Activated CD8-positive, alpha-beta memory T cell treated with anti-CD3 and anti-CD28 coated beads for 36 hours (primary cell): Measurements from ENCODE around the gene NUTM1. TPM values are rescaled to one million over a fixed set of nuclear protein-coding genes. Genes with fewer than 3 reads are reported as not detected.

ENCODE experiments used
- CTCF ChIA-PET: fragments of 350-600 bp; sonication (Branson Sonifier 250); formaldehyde crosslinking; loops from one replicate; lab custom pipeline; 2021; ENCODE audit warnings: antibody characterized with exemption; lab: Charles Lee
- POLR2A ChIA-PET: fragments of 350-600 bp; sonication (Branson Sonifier 250); formaldehyde crosslinking; loops from one replicate; lab custom pipeline; 2021; ENCODE audit warnings: antibody characterized with exemption; lab: Charles Lee
- total RNA-seq, 2 experiments: library from RNA; stranded (reverse); gene quantifications; one replicate each; pipeline ENCODE4 v1.2.3, GENCODE V29; 2021

The NUTM1 gene
- total RNA-seq, result not detected

GRCh38 chr15:34342737-34343575 is at the start of gene NUTM1, which contains the start of gene NOP10:
Gene NUTM1, plus strand, starts transcription at chr15:34343315. Its CDS starts 382 bp downstream, at chr15:34343697.
Gene NOP10, minus strand, starts transcription at chr15:34343136. Its CDS starts 63 bp downstream, at chr15:34343073.
- ChIA-PET POLR2A (interaction anchor here (0.6 to 1.5 kb wide), 3 partner anchors 9 to 503 kb away, joined by 4 read pairs; no protein-coding TSS in a partner anchor), CTCF (interaction anchor here (1.0 to 2.4 kb wide), 5 partner anchors 9 to 133 kb away, joined by 3 to 23 read pairs (median 3); partner anchors contain the start of genes KATNBL1 and LPCAT4)

DNA sequence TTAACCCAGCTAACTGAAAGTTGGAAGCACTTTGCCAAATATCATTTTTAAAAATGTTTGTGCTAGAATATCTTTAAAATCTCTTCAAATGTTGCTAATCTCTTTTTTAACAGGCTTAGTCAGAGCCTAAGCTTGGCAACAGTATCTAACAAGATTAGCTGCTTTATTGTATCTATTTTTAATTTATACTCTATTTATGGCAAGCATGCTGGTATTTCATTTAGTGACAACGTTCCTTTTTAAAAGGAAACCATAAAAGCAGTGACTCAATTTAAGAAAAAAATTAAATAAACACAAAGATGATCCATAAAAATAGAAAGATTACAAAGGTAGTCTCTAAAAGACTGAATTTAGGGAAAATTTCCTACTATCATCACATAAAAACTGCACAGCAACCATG is 46.1 kb upstream of the NUTM1 start:
- POLR2A ChIA-PET, result no interaction called here
- CTCF ChIA-PET, result no interaction called here

DNA sequence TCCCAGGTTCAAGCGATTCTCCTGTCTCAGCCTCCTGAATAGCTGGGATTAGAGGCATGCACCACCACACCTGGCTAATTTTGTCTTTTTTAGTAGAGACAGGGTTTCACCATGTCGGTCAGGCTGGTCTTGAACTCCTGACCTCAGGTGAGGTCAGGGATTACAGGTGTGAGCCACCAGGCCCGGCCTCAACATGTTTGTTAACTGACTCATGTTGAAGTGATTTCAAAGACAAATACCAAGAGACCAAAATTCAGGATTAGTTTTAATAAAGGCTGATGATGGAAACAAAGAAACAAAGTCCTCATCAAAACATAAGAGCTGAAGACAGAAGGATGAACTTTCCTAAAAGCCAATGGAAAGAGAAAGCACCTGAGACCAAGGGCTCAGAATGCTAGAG is 42.1 kb upstream of the NUTM1 start:
- POLR2A ChIA-PET, result no interaction called here
- CTCF ChIA-PET, result no interaction called here

DNA sequence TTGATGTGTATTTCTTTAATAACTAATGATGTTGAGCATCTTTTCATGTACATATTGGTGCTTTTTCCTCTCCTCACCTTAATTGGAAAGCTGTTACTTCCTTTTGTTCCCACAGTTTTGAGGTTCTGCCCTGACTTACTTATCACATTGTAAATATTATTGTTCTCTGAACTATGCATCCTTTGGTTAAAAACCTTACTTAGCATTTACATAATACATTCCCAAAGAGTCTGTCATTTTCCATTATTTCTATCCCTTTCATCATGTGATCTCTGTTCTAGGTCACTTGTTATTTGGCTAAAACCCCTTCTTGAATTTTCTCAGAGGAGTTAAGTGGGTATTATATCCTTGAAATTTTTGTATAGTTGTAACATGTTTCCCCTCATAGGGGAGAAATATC is 38.5 kb upstream of the NUTM1 start:
- ChIA-PET POLR2A (no interaction called here), CTCF (no interaction called here)

DNA sequence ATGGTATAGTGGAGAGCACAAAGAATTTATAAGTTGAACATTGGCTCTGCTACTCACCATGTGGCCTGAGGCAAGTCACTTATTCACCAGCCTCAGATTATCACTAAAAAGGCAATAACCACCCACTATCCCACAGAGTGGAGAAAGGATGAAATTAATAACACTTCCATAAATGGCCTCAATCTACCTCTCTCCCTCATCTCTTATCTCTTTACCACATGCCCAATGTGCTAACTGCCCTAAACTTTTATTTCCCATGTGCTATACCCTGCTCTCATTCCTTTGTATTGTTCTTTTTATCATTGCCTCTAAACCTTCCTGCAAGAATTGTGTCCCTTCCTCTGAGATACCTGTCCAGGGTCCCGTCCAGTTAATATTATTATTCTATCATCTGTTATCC is 31.6 kb upstream of the NUTM1 start:
- ChIA-PET CTCF (no interaction called here), POLR2A (no interaction called here)

- ChIA-PET POLR2A (no interaction called here), CTCF (no interaction called here)
Measured at GRCh38 chr15:34314491-34315490, 28.3 kb upstream of the NUTM1 start.

DNA sequence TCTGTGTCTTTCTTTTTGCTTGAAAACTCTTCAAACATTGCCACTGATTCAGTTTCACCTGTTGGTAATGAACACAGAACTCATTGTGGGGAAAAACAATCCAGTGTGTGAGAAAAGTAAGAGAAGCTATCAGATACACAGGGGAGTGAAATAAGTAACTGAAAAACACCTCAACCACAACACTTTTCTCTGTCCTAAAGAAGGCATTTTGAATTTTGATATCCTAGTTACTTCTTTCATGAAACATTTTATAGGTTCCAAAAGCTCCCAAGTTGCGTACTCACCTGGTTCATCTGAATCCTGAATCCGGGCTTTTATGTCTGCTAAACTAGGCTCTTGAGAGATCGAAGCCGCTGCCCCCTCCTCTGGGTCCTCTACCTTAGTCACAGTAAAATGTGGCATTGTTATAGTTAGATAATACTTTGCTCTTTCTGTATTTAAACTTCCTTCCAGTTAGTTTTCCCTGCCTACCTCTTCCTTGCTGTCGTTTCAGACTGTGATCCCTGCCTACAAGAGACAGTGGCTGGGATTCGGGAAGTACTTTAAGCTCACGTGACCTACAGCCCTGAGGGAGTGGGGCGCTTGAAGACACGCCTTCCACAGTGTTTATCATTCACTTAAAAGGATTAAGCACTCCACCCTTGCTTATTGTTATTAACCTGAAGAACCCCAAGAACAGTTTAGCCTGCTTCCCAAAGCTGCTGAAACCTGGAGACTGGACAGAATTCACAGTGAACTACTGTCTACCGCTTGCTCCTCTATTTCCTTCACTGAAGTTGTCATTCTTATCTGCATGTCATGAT is 24.6 kb upstream of the NUTM1 start:
- POLR2A ChIA-PET, result interaction anchor here (1.0 to 1.8 kb wide), 2 partner anchors 11 to 15 kb away, joined by 3 to 4 read pairs; no protein-coding TSS in a partner anchor
- CTCF ChIA-PET, result interaction anchor here (0.6 to 1.8 kb wide), 3 partner anchors 11 to 26 kb away, joined by 4 to 5 read pairs (median 4); no protein-coding TSS in a partner anchor

DNA sequence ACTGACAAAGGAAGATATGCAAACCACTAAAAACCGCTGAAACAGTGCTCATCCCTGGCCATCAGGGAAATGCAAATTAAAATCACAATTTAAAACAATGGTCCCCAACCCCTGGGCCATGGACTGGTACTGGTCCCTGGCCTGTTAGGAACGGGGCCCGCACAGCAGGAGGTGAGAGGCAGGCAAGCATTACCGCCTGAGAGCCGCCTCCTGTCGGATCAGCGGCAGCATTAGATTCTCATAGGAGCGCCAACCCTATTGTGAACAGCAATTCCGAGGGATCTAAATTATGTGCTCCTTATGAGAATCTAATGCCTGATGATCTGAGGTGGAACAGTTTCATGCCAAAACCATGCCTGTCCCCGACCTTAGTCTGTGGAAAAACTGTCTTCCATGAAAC is 19.9 kb upstream of the NUTM1 start:
- ChIA-PET POLR2A (no interaction called here), CTCF (no interaction called here)

GRCh38 chr15:34324933-34325332 is 18.2 kb upstream of the NUTM1 start:
- ChIA-PET CTCF (interaction anchor here (1.2 kb wide), 1 partner anchor 84 kb away, joined by 5 read pairs; no protein-coding TSS in a partner anchor), POLR2A (no interaction called here)

DNA sequence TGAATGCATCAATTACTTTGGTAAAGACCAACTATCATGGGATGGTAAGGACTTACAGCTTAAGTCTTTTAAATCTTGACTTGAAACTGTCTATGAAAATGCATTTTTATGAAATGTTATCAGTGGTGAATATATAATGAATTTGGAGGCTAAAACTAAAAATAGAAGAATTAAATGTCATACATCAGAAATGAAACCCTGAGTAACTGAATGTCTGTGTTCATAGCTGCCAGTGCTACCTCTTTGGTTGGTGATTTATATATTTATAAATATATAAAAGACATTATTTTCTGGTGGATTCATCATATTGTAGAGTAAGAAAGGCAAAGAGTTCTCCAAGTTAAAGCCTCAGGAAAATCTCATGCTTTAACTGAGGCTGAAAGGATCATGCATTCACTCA is 17.7 kb upstream of the NUTM1 start:
- ChIA-PET CTCF (interaction anchor here (1.2 to 1.4 kb wide), 2 partner anchors 12 to 84 kb away, joined by 4 to 5 read pairs; no protein-coding TSS in a partner anchor), POLR2A (no interaction called here)

- POLR2A ChIA-PET, result interaction anchor here (0.8 kb wide), 1 partner anchor 10 kb away, joined by 3 read pairs; the partner anchor contains the start of gene SLC12A6
- CTCF ChIA-PET, result interaction anchor here (0.9 to 1.5 kb wide), 3 partner anchors 10 to 103 kb away, joined by 3 to 5 read pairs (median 3); partner anchors contain the start of genes EMC4 and SLC12A6
Measured at GRCh38 chr15:34327906-34328305, 15.2 kb upstream of the NUTM1 start.

DNA sequence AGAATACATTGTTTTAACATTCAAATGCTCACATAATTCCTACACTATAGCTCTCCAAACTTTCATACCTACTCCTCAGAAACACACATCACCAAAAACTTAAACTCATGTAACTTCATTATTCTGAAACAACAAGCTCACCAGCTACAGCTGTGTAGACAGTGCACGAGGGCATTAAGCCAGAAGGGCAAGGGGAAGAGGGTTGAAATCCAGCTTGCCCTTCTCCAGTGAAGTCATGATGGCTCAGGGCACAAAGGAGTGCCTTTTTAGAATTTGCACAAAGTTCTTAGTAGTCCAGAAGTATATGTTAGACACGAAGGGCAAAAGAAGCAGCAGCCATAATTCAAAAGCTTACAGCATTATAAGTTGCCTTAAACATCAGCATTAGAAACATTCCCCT is 14.1 kb upstream of the NUTM1 start:
- CTCF ChIA-PET, result no interaction called here
- POLR2A ChIA-PET, result interaction anchor here (0.8 to 1.2 kb wide), 3 partner anchors 9 to 87 kb away, joined by 3 to 4 read pairs (median 3); partner anchors contain the start of gene SLC12A6

DNA sequence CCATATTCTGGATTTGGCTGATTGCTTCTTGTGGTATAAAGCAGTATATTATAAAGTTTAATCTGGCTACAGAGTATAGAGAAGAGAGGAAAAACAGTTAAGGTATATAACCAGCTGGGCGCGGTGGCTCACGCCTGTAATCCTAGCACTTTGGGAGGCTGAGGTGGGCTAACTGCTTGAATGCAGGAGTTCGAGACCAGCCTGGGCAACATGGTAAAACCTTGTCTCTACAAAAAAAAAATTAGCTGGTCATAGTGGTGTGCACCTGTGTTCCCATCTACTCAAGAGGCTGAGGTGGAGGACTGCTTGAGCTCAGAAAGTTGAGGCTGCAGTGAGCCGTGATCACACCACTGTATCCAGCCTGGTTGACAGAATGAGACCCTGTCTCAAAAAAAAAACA is 12.8 kb upstream of the NUTM1 start:
- ChIA-PET POLR2A (interaction anchor here (0.6 to 0.9 kb wide), 2 partner anchors 10 to 35 kb away, joined by 3 to 4 read pairs; no protein-coding TSS in a partner anchor), CTCF (interaction anchor here (1.0 to 1.2 kb wide), 3 partner anchors 12 to 74 kb away, joined by 3 to 4 read pairs (median 3); partner anchors contain the start of gene LPCAT4)

GRCh38 chr15:34331809-34332208 is 11.3 kb upstream of the NUTM1 start:
- CTCF ChIA-PET, result interaction anchor here (0.8 kb wide), 1 partner anchor 14 kb away, joined by 4 read pairs; no protein-coding TSS in a partner anchor
- POLR2A ChIA-PET, result interaction anchor here (0.7 kb wide), 1 partner anchor 90 kb away, joined by 3 read pairs; no protein-coding TSS in a partner anchor

DNA sequence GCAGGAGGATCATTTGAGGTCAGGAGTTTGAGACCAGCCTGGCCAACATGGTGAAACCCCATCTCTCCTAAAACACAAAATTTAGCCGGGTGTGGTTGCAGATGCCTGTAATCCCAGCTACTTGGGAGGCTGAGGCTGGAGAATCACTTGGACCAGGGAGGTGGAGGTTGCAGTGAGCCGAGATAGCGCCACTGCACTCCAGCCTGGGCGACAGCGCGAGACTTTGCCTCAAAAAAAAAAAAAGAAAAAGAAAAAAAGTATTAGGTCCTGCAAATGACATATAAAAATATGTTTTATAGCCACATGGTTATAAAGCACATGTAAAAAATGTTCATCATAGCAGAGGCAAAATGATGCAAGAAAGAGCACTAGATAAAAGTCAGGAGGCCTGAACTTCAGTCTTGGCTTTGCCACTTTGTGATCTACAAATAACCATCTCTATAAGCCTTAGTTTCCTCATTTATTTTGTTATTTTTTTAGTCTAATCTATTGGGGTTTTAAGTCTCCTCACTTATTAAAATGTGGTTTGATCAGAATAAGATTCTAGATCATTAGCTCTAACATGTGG is 10.5 kb upstream of the NUTM1 start:
- POLR2A ChIA-PET, result interaction anchor here (0.7 kb wide), 2 partner anchors 84 to 91 kb away, joined by 3 to 4 read pairs; no protein-coding TSS in a partner anchor

DNA sequence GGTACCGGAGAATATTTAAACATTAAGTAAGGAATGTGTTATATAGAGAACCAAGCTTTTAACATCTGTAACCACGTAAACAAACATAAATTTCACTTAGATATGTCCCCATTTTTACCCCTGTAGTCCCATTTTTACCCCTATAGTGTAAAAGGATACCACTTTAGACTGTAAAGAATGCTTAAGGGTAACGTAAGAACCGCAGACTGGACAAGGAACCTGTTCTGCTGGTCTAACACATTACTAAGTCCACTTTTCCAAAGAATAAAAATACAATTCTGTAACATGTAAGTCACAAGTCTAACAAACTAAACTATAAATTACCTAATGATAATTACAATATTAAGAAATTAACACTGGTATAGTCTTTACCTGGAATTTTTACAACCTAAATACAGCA is 8.4 kb upstream of the NUTM1 start:
- ChIA-PET CTCF (interaction anchor here (0.6 to 1.0 kb wide), 2 partner anchors 8 to 33 kb away, joined by 3 read pairs; partner anchors contain the start of genes LPCAT4, NOP10 and NUTM1), POLR2A (interaction anchor here (0.7 to 1.4 kb wide), 3 partner anchors 8 to 16 kb away, joined by 4 to 5 read pairs (median 4); partner anchors contain the start of gene NOP10)

More for the DNA sequence above, 10.5 kb upstream of the NUTM1 start:
- CTCF ChIA-PET, result interaction anchor here (0.8 to 1.2 kb wide), 3 partner anchors 13 to 91 kb away, joined by 4 read pairs; no protein-coding TSS in a partner anchor
